Measurements from ENCODE around the gene STK4. TPM values are rescaled to one million over a fixed set of nuclear protein-coding genes. Genes with fewer than 3 reads are reported as not detected.

The STK4 gene
- total RNA-seq, 1 experiment from 2014 or later, result 43.0 TPM

DNA sequence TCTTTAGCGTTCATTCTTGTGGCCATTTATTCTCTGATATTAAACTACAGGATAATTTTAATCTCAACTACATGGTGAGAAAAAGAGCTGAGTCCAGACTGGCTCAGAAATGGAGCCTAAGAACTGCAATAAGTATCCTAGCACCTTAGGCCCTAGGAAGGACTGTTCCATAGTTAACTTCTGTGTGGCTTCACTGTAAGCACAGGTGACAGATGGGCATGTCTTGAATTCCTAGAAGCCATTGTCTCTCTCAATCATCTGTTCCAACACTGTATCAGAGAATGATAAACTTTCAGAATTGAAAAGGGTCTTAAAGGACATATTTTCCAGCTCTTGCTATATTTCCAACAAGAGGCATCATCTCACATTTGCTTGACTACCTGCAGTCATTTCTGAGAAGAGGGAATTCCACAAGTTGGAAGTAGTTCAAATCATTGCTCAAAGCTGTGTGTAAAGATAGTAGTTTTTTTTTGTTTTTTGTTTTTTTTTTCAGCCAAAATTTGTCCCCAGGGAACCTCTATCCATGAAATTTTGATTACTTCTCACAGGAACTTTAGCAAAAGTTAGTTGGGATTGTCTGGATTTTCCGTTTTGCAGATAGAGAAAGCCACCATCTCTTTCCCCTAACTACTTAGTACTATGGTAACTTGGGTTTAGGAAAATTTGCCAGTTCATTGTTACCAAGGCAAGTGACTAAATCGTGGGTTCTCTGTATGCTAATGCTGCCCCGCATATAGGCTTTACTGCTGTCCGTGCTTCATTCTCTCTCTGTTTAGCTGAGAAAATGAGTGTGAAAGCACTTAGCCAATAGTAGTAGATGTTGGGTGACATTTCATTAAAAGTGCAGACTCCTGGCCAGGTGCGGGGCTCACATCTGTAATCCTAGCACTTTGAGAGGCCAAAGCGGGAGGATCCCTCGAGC, 87.4 kb downstream of the STK4 start:
- Histone ChIP-seq H4K8ac (replicated peaks; ENCODE audit: insufficient read length, low read depth, low read length) (no peak overlapping the region), H2BK20ac (ENCODE audit: low read depth, low read length, poor library complexity, severe bottlenecking) (no peak overlapping the region), H3K27me3 (ENCODE audit: insufficient read depth, low read length) (no peaks in the 10 kb centered on the region), H3K23ac (ENCODE audit: insufficient read length, low read depth, low read length) (no peak overlapping the region), H4K5ac (ENCODE audit: insufficient read length, low read depth, low read length) (no peak overlapping the region), H2BK5ac (ENCODE audit: insufficient read length, low read length) (no peak overlapping the region), H3K56ac (ENCODE audit: insufficient read length, low read depth, low read length) (no peak overlapping the region), H2BK120ac (ENCODE audit: low read depth, low read length, poor library complexity, severe bottlenecking) (no peak overlapping the region), H3K27ac (ENCODE audit: insufficient read length, low read depth, low read length) (no peak overlapping the region), H3K4me2 (ENCODE audit: insufficient read depth, insufficient read length, low read length) (no peak overlapping the region), H2BK15ac (ENCODE audit: low read depth, low read length) (no peak overlapping the region), H2AFZ (ENCODE audit: low read length) (no peak overlapping the region), H3K23me2 (ENCODE audit: insufficient read length, low read depth, low read length, poor library complexity, severe bottlenecking) (no peaks in the 10 kb centered on the region), H3K79me1 (ENCODE audit: insufficient read depth, low read depth, low read length, poor library complexity, severe bottlenecking) (peaks cover 4% of the 10 kb centered on the region), H3K79me2 (ENCODE audit: insufficient read depth, low read length) (no peaks in the 10 kb centered on the region), H3K9ac (ENCODE audit: extremely low read depth, insufficient read length, low read length) (no peak overlapping the region), H4K91ac (ENCODE audit: insufficient read length, low read depth, low read length) (no peak overlapping the region), H3T11ph (ENCODE audit: low read length) (no peak overlapping the region), H4K20me1 (ENCODE audit: control insufficient read depth, insufficient read depth, insufficient read length) (no peaks in the 10 kb centered on the region), H3K9me3 (ENCODE audit: control insufficient read depth, low read depth, low read length) (no peaks in the 10 kb centered on the region), H3K4ac (ENCODE audit: low read depth, low read length) (no peak overlapping the region), H3K4me1 (ENCODE audit: insufficient read depth, low read length) (no peaks in the 10 kb centered on the region), H2BK12ac (ENCODE audit: insufficient read length, low read depth, low read length) (no peak overlapping the region), H3K18ac (ENCODE audit: insufficient read length, low read depth, low read length) (no peak overlapping the region), H2AK5ac (ENCODE audit: insufficient read length, low read length) (no peak overlapping the region), H3K14ac (ENCODE audit: insufficient read depth, low read length) (no peak overlapping the region)
- H3K9me3 Mint-ChIP-seq, result no peaks in the 10 kb centered on the region
- H3K4me3 Mint-ChIP-seq, result no peak overlapping the region
- peaks cover 17 to 23% of the 10 kb centered on the region in 2 experiments for H3K4me1 Mint-ChIP-seq
- H3K27me3 Mint-ChIP-seq (ENCODE audit: low read depth), result no peaks in the 10 kb centered on the region
- WGBS (ENCODE audit: extremely low coverage, insufficient read length, low lambda C conversion rate), result no CpG with 5 or more reads among the region's 8 CpGs
- H3K36me3 Mint-ChIP-seq (ENCODE audit: insufficient read depth in 1 of 3, low read depth in 3 of 3), result peaks cover 0 to 10% (median 7%) of the 10 kb centered on the region in 3 experiments; a peak in 2 of 7 replicates
- no peak for TF ChIP-seq CTCF (conservative IDR thresholded peaks at IDR 0.05)
- no peak for DNase-seq
- H3K27ac Mint-ChIP-seq, result peak overlapping the region in 2 of 3 experiments; percentile 24 to 66; a peak in 2 of 7 replicates

Measured in H9 (cell line).